Pancreas (tissue), 10 donors: ENCODE results near the gene PPM1B. TPM values are rescaled to one million over a fixed set of nuclear protein-coding genes. Genes with fewer than 3 reads are reported as not detected.

Experiments
- ATAC-seq, 4 donors: fragments of 200-7000 bp; cut with Tn5 transposase; one replicate each; pipeline versions ENCODE4 v1.8.0 to v1.9.1; 2020; ENCODE audit warnings: mild to moderate bottlenecking in 4 of 4, moderate library complexity in 4 of 4
- DNase-seq, 6 donors: peaks; one replicate each; pipeline ENCODE4 v3.0.0-alpha.2; 2020
- FAIRE-seq: peaks from 2 replicates; lab custom pipeline; 2012; peaks lifted over from hg19 to GRCh38; lab: Jason Lieb, UNC
- H3K27ac ChIP-seq, 4 donors: fragments of 200-600 bp; sonication (generic); 1 replicate in 3 of 4; 2 replicates in 1 of 4; pipeline versions ENCODE4 v1.5.0 to v1.8.0; 2020
- H3K27me3 ChIP-seq, 4 donors: fragments of 200-600 bp; one replicate each; pipeline ENCODE4 v1.8.0; 2021
- H3K36me3 ChIP-seq, 3 donors: fragments of 200-600 bp; sonication (generic) in 1 of 3; one replicate each; pipeline versions ENCODE4 v1.5.0 to v1.8.0; 2020 to 2021
- H3K4me1 ChIP-seq, 3 donors: fragments of 200-600 bp; one replicate each; pipeline ENCODE4 v1.8.0; 2021
- H3K4me3 ChIP-seq, 4 donors: fragments of 200-600 bp; sonication (generic) in 2 of 4; one replicate each; pipeline versions ENCODE4 v1.5.0 to v1.8.0; 2020 to 2021
- H3K9me3 ChIP-seq, 4 donors: fragments of 200-600 bp; one replicate each; pipeline ENCODE4 v1.8.0; 2021
- CTCF ChIP-seq, 4 donors: fragments of 200-600 bp; sonication (generic) in 3 of 4; IDR thresholded peaks; one replicate each; pipeline versions ENCODE4 v1.5.0 to v1.8.0; 2021; ENCODE audit warnings: antibody characterized with exemption in 4 of 4
- WGBS, 2 donors: extraction: QIAGEN DNeasy Blood & Tissue Kit; methylation state at CpG; one replicate each; pipeline ENCODE4 v1.1.7; 2013; 5-methylcytosine and 5-hydroxymethylcytosine counted together
- intact Hi-C, 3 donors: fragments of 100-400 bp; cut with DNase I; formaldehyde crosslinking; loops; one replicate each; pipeline versions ENCODE4 v1.11.1 to v1.14.2; 2022
- polyA plus RNA-seq, 2 donors: library from polyadenylated mRNA; stranded (reverse); fragments of 200-250 nt; gene quantifications; one replicate each; pipeline ENCODE4 v1.2.3, GENCODE V29; 2013
- total RNA-seq, 6 donors: library from RNA; stranded (reverse); fragmentation: NEBNext Ultra II Directional in 4 of 6; extraction: Animal tissue kit (Norgen Biotek cat#: 25700) in 4 of 6; gene quantifications; one replicate each; pipeline versions ENCODE4 v1.2.1 to v1.2.4, GENCODE V29; 2021 to 2023
- donor health status: healthy with polysubstance abuse.
- donor health status: DM: no; HTN: no; CAD: no; lungs with moderate emphysema.
- donor health status: DM: no; HTN: no; CAD: no.
- donor health status: control.
- donor health status: control.
- donor health status: Bipolar disorder and iron deficiency.
- donor health status: DM: yes; HTN: yes; CAD: no.
- donor health status: DM: no; HTN: no; CAD: no.
- donor health status: DM: no; HTN: no; CAD: no.
- donor health status: DM: yes; HTN: yes; CAD: no.

The PPM1B gene
- total and polyA plus RNA-seq, 8 donors = 12.0 to 28.5 (median 19.7) TPM

DNA sequence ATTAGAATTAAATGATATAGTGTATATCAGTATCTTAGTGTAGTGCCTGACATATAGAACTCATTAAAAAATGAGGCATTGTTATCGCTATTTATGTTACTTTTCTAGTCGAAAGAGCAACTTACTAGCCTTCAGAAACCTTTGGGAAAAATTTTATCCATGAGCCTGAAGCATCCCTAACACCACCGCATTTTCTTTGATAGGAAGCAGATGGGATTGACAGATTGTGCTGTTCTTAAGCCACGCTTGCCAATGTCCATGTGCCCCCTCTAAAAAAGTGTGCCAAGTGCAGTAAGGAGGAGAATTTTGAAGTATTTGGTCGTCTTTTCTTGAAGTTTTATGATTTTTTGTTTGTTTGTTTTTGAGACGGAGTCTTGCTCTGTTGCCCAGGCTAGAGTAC, 29.1 kb downstream of the PPM1B start:
- intact Hi-C loops = no loop called here
- WGBS, 2 donors = 90 to 94% methylated on average over 6 of the region's 6 CpGs
- H3K4me3 ChIP-seq = no peak overlapping the region
- no peaks in the 10 kb centered on the region for H3K36me3 ChIP-seq
- H3K27ac ChIP-seq = no peak overlapping the region
- H3K4me1 ChIP-seq = peaks cover 2 to 5% (median 4%) of the 10 kb centered on the region in 3 donors
- DNase-seq (no peak), ATAC-seq (no peak), FAIRE-seq (no peak)
- H3K27me3 ChIP-seq = no peaks in the 10 kb centered on the region
- no peak for TF ChIP-seq CTCF (IDR thresholded peaks at IDR 0.05)
- H3K9me3 ChIP-seq = no peaks in the 10 kb centered on the region

GRCh38 chr2:44200011-44200410, 31.3 kb downstream of the PPM1B start:
- H3K36me3 ChIP-seq = no peaks in the 10 kb centered on the region

DNA sequence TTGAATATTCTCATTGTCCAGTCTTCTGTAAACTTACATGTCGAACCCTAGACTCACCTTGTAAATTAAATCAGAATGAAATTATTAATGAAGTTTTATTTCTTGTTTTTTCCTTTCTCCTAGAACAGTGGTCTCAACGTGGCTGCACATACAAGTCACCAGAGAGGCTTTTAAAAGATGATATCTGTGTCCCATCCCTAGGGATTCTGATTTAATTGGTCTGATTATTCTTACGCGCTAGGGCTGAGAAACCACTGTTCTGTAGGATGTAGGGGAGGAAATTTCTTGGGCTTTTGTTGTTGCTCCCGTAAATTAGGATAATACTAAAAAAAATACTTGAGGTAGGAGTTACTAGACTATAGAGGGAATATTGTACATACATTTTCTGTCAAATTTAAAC, 32.1 kb downstream of the PPM1B start:
- DNase-seq (no peak), ATAC-seq (no peak), FAIRE-seq (no peak)
- H3K9me3 ChIP-seq = no peaks in the 10 kb centered on the region
- intact Hi-C loops = no loop called here
- no peaks in the 10 kb centered on the region for H3K36me3 ChIP-seq
- H3K27ac ChIP-seq = no peak overlapping the region
- TF ChIP-seq CTCF (IDR thresholded peaks at IDR 0.05) = no peak
- 87 to 96% methylated on average over 5 of the region's 5 CpGs for WGBS, 2 donors
- no peaks in the 10 kb centered on the region for H3K4me1 ChIP-seq
- no peaks in the 10 kb centered on the region for H3K27me3 ChIP-seq
- H3K4me3 ChIP-seq = no peak overlapping the region

More at GRCh38 chr2:44200011-44200410, 31.3 kb downstream of the PPM1B start:
- FAIRE-seq = no peak
- intact Hi-C loops = no loop called here
- no peaks in the 10 kb centered on the region for H3K9me3 ChIP-seq
- WGBS, 2 donors = 97 to 100% methylated on average over 1 of the region's 1 CpG
- TF ChIP-seq CTCF (IDR thresholded peaks at IDR 0.05) = no peak
- H3K4me1 ChIP-seq = no peaks in the 10 kb centered on the region
- no peak overlapping the region for H3K4me3 ChIP-seq
- ATAC-seq = no peak
- no peaks in the 10 kb centered on the region for H3K27me3 ChIP-seq
- no peak for DNase-seq
- H3K27ac ChIP-seq = no peak overlapping the region

DNA sequence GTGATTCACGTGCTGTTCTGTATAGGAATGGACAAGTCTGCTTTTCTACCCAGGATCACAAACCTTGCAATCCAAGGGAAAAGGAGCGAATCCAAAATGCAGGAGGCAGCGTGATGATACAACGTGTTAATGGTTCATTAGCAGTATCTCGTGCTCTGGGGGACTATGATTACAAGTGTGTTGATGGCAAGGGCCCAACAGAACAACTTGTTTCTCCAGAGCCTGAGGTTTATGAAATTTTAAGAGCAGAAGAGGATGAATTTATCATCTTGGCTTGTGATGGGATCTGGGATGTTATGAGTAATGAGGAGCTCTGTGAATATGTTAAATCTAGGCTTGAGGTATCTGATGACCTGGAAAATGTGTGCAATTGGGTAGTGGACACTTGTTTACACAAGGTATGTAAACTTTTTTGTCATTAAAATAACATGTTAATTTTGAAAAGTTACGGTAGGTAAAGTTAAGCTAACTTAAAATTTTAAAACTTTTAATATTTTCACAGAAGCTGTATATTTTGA, 33.0 kb downstream of the PPM1B start:
- no peak for ATAC-seq
- Histone ChIP-seq H3K9me3 (no peaks in the 10 kb centered on the region), H3K36me3 (no peaks in the 10 kb centered on the region), H3K27ac (no peak overlapping the region), H3K27me3 (no peaks in the 10 kb centered on the region), H3K4me3 (no peak overlapping the region), H3K4me1 (no peaks in the 10 kb centered on the region)
- TF ChIP-seq CTCF (IDR thresholded peaks at IDR 0.05) = no peak
- no peak for FAIRE-seq
- 61 to 63% methylated on average over 6 of the region's 6 CpGs for WGBS, 2 donors
- intact Hi-C loops = no loop called here
- DNase-seq = no peak

DNA sequence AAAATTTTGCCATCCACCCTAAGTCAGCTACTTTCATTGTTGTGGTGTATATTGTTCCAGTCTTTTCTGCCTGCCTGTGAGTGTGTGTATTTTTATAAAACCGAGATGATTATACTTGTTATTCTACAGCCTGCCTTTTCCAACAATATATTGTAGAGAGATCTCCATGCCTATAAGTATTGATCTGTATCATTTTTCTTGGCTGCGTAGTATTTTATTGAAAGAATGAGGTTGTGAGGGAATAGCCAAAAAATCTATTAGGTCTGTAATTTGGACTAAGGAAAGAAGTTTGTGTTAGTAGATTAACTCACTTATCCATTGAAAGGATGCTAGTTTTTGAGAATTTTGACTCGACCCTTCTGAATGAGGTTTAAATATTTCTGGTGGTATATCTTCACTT, 34.9 kb downstream of the PPM1B start:
- H3K4me3 ChIP-seq = no peak overlapping the region

More for the DNA sequence above, 34.9 kb downstream of the PPM1B start:
- Histone ChIP-seq H3K9me3 (no peaks in the 10 kb centered on the region), H3K27ac (no peak overlapping the region), H3K36me3 (no peaks in the 10 kb centered on the region), H3K27me3 (no peaks in the 10 kb centered on the region), H3K4me1 (no peaks in the 10 kb centered on the region)
- FAIRE-seq (no peak), DNase-seq (no peak), ATAC-seq (no peak)
- WGBS, 2 donors = 97 to 98% methylated on average over 3 of the region's 3 CpGs
- TF ChIP-seq CTCF (IDR thresholded peaks at IDR 0.05) = no peak
- intact Hi-C loops = no loop called here
